Hepatocyte (in vitro differentiated cells): Measurements from ENCODE around the gene TMEM270. TPM values are rescaled to one million over a fixed set of nuclear protein-coding genes. Genes with fewer than 3 reads are reported as not detected.

Source experiments
- DNase-seq: peaks from one replicate; pipeline ENCODE4 v3.0.0-alpha.2; 2016; ENCODE audit warnings: low spot score
- H2AFZ ChIP-seq: fragments of 200-600 bp; sonication (generic); 2 replicates; pipeline ENCODE4 v1.6.0; 2016; ENCODE audit warnings: antibody characterized with exemption, mild to moderate bottlenecking
- H3K27ac ChIP-seq: fragments of 200-600 bp; sonication (generic); 2 replicates; pipeline ENCODE4 v1.5.1; 2016; ENCODE audit warnings: mild to moderate bottlenecking
- H3K27me3 ChIP-seq: fragments of 200-600 bp; sonication (generic); 2 replicates; pipeline ENCODE4 v1.6.1; 2016
- H3K36me3 ChIP-seq: fragments of 200-600 bp; sonication (generic); replicated peaks from 2 replicates; pipeline ENCODE4 v1.5.1; 2016; ENCODE audit warnings: low read depth; ENCODE audit not compliant: insufficient read depth
- H3K4me1 ChIP-seq: fragments of 200-600 bp; sonication (generic); 2 replicates; pipeline ENCODE4 v1.5.1; 2016; ENCODE audit warnings: mild to moderate bottlenecking, moderate library complexity; ENCODE audit not compliant: insufficient read depth
- H3K4me2 ChIP-seq: fragments of 200-600 bp; sonication (generic); 2 replicates; pipeline ENCODE4 v1.6.0; 2016
- H3K4me3 ChIP-seq: fragments of 200-600 bp; sonication (generic); 2 replicates; pipeline ENCODE4 v1.5.1; 2016; ENCODE audit warnings: mild to moderate bottlenecking
- H3K79me2 ChIP-seq: fragments of 200-600 bp; sonication (generic); 2 replicates; pipeline ENCODE4 v1.6.0; 2017; ENCODE audit warnings: mild to moderate bottlenecking
- H3K9me2 ChIP-seq: fragments of 200-600 bp; sonication (generic); replicated peaks from 2 replicates; pipeline ENCODE4 v1.6.0; 2017; ENCODE audit warnings: mild to moderate bottlenecking; ENCODE audit not compliant: insufficient read depth
- H3K9me3 ChIP-seq: fragments of 200-600 bp; sonication (generic); 2 replicates; pipeline ENCODE4 v1.5.1; 2016; ENCODE audit warnings: low read depth, mild to moderate bottlenecking
- H4K20me1 ChIP-seq: fragments of 200-600 bp; sonication (generic); 2 replicates; pipeline ENCODE4 v1.6.0; 2016; ENCODE audit warnings: mild to moderate bottlenecking; ENCODE audit not compliant: insufficient read depth, poor library complexity, severe bottlenecking
- EZH2 ChIP-seq: fragments of 200-600 bp; sonication (generic); IDR thresholded peaks from 2 replicates; pipeline ENCODE4 v1.6.1; 2016; ENCODE audit warnings: antibody characterized with exemption, mild to moderate bottlenecking, borderline replicate concordance
- EZH2phosphoT487 ChIP-seq: fragments of 200-600 bp; sonication (generic); IDR thresholded peaks from one replicate; pipeline ENCODE4 v1.6.1; 2018; ENCODE audit warnings: antibody characterized with exemption, mild to moderate bottlenecking, low read depth, moderate library complexity; ENCODE audit not compliant: unreplicated experiment, severe bottlenecking
- WGBS: methylation state at CpG from one replicate; pipeline ENCODE4 v1.1.6; 2016; ENCODE audit warnings: low lambda C conversion rate; ENCODE audit errors: missing lambda C conversion rate; 5-methylcytosine and 5-hydroxymethylcytosine counted together
- polyA plus RNA-seq: library from polyadenylated mRNA; unstranded; fragments of >200 nt; fragmentation: Nextera tagmentation; extraction: Ambion mirVana; gene quantifications from 2 replicates; pipeline ENCODE4 v1.2.1, GENCODE V29; 2016
- total RNA-seq: library from RNA; depleted of rRNA; stranded (reverse); fragments of >200 nt; gene quantifications from 2 replicates; pipeline ENCODE4 v1.2.3, GENCODE V29; 2014
- TF ChIP-seq, protein P1 (sequence below): fragments of 200-600 bp; sonication (generic); IDR thresholded peaks from 2 replicates; pipeline ENCODE4 v1.5.1; 2016; ENCODE audit warnings: antibody characterized with exemption, mild to moderate bottlenecking; ENCODE audit not compliant: poor library complexity

TMEM270 gene
- total and polyA plus RNA-seq, 2 experiments from 2014 or later: 0.47 to 1.1 TPM

- no peak overlapping the region for H2AFZ ChIP-seq
- no peak overlapping the region for H3K4me2 ChIP-seq
- DNase-seq: no peak
These were observed 19.2 kb downstream of the TMEM270 start for GRCh38 chr7:73879977-73880681.

GRCh38 chr7:73880755-73881328 is 19.9 kb downstream of the TMEM270 start:
- H3K4me1 ChIP-seq: no peaks in the 10 kb centered on the region
- 92% methylated on average over 13 of the region's 13 CpGs for WGBS
- no peaks in the 10 kb centered on the region for H3K9me2 ChIP-seq
- H3K36me3 ChIP-seq: no peaks in the 10 kb centered on the region
- H4K20me1 ChIP-seq: no peaks in the 10 kb centered on the region
- H3K4me3 ChIP-seq: no peak overlapping the region
- H3K9me3 ChIP-seq: no peaks in the 10 kb centered on the region
- TF ChIP-seq, protein P1, sequence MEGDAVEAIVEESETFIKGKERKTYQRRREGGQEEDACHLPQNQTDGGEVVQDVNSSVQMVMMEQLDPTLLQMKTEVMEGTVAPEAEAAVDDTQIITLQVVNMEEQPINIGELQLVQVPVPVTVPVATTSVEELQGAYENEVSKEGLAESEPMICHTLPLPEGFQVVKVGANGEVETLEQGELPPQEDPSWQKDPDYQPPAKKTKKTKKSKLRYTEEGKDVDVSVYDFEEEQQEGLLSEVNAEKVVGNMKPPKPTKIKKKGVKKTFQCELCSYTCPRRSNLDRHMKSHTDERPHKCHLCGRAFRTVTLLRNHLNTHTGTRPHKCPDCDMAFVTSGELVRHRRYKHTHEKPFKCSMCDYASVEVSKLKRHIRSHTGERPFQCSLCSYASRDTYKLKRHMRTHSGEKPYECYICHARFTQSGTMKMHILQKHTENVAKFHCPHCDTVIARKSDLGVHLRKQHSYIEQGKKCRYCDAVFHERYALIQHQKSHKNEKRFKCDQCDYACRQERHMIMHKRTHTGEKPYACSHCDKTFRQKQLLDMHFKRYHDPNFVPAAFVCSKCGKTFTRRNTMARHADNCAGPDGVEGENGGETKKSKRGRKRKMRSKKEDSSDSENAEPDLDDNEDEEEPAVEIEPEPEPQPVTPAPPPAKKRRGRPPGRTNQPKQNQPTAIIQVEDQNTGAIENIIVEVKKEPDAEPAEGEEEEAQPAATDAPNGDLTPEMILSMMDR: no peak
- TF ChIP-seq EZH2 (no peak), EZH2phosphoT487 (no peak)
- peaks cover 9% of the 10 kb centered on the region for H3K27me3 ChIP-seq
- H3K4me2 ChIP-seq: no peak overlapping the region
- no peak overlapping the region for H2AFZ ChIP-seq
- DNase-seq: no peak
- H3K79me2 ChIP-seq: no peaks in the 10 kb centered on the region
- no peak overlapping the region for H3K27ac ChIP-seq

More at GRCh38 chr7:73879977-73880681, 19.2 kb downstream of the TMEM270 start:
- H4K20me1 ChIP-seq: no peaks in the 10 kb centered on the region
- peaks cover 9% of the 10 kb centered on the region for H3K27me3 ChIP-seq
- H3K27ac ChIP-seq: no peak overlapping the region
- no peak overlapping the region for H3K4me3 ChIP-seq
- no peaks in the 10 kb centered on the region for H3K36me3 ChIP-seq
- H3K9me3 ChIP-seq: no peaks in the 10 kb centered on the region
- 55% methylated on average over 18 of the region's 18 CpGs for WGBS
- no peak for TF ChIP-seq EZH2phosphoT487
- TF ChIP-seq EZH2: no peak
- TF ChIP-seq, protein P1: no peak
- H3K9me2 ChIP-seq: no peaks in the 10 kb centered on the region
- H3K4me1 ChIP-seq: no peaks in the 10 kb centered on the region
- no peaks in the 10 kb centered on the region for H3K79me2 ChIP-seq

DNA sequence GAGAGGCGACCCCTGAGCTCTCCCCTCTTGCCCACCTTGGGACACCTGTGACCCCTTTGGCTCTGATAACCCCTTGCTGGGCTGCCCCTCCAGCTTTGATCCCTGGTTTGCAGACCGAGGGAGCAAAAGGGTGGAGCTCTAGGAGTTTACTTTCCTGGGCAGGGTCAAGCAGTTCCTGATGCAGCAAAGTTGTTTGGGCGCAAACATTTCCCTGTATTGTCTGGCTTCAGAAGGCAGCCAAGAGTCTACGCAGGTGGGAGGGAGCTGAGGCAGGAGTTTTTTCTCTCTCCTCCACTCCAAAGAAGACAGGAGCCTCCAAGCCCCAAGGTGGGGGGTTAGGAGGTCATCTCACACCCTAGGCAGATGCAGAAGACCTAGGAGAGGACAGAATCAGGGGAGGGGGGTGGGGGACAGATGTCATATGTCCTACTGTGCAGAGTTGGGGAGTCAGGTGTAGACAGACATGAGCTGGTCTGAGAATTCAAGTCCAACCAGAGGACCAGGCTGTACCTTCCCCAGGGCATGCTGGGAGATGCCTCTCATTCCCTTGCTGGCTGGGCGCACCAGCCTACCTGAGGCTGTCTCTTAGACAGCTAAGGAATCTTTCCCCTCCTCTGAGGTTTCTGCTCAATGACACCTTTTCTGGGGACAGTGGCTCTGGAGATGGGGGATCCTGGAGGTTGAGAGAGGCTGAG is 20.5 kb downstream of the TMEM270 start:
- no peak for TF ChIP-seq EZH2
- TF ChIP-seq, protein P1: no peak
- whole genome bisulfite sequencing: 57% methylated on average over 5 of the region's 5 CpGs
- H3K27me3 ChIP-seq: peaks cover 9% of the 10 kb centered on the region
- peaks cover 6% of the 10 kb centered on the region for H3K4me1 ChIP-seq
- H3K9me2 ChIP-seq: no peaks in the 10 kb centered on the region
- no peak overlapping the region for H2AFZ ChIP-seq
- no peaks in the 10 kb centered on the region for H3K9me3 ChIP-seq
- no peak overlapping the region for H3K27ac ChIP-seq
- no peak overlapping the region for H3K4me2 ChIP-seq
- no peak for DNase-seq
- H3K79me2 ChIP-seq: no peaks in the 10 kb centered on the region
- H4K20me1 ChIP-seq: no peaks in the 10 kb centered on the region
- no peak overlapping the region for H3K4me3 ChIP-seq
- no peaks in the 10 kb centered on the region for H3K36me3 ChIP-seq
